Astrocyte of the spinal cord (primary cell): ENCODE measurements around the gene ACOT4.
"Not testable (repeated sequence)": the region's sequence is repeated elsewhere in the genome, so short reads cannot be mapped to it uniquely, and the experiment has no call there.

Source experiments
- DNase-seq: peaks from one replicate; pipeline ENCODE4 v3.0.0; 2011; ENCODE audit warnings: low read depth, low spot score
- H3K4me3 ChIP-seq: 2 replicates; pipeline ENCODE4 v1.5.1; 2011; ENCODE audit warnings: low read depth, mild to moderate bottlenecking, low read length, moderate library complexity
- CTCF ChIP-seq: IDR thresholded peaks from 2 replicates; pipeline ENCODE4 v1.5.1; 2012; ENCODE audit warnings: low read depth, mild to moderate bottlenecking, low read length, inconsistent platforms
- in situ Hi-C: cut with HindIII; loops from 2 replicates; pipeline ENCODE4 v1.10.0; 2017; ENCODE audit warnings: low sequenced_read_pairs

The ACOT4 gene

DNA sequence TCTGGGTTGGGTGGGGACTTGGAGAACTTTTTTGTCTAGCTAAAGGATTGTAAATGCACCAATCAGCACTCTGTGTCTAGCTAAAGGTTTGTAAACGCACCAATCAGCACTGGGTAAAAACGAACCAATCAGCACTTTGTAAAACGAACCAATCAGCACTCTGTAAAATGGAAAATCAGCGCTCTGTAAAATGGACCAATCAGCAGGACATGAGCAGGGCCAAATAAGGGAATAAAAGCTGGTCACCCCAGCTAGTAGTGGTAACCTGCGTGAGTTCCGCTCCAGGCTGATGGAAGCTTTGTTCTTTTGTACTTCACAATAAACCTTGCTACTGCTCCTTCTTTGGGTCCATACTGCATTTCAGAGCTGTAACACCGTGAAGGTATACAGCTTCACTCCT is 24.3 kb upstream of the ACOT4 start:
- no peak for DNase-seq
- in situ Hi-C loops: no loop called here
- TF ChIP-seq CTCF: no peak
- no peak overlapping the region for H3K4me3 ChIP-seq

GRCh38 chr14:73567951-73568885 is 23.5 kb upstream of the ACOT4 start:
- H3K4me3 ChIP-seq: peak overlapping the region; percentile 54
- in situ Hi-C loops: no loop called here
- TF ChIP-seq CTCF: no peak
- peak; percentile 6 for DNase-seq

- in situ Hi-C loops, DNase-seq: not testable (repeated sequence)
- peak overlapping the region; percentile 54 for H3K4me3 ChIP-seq
Observed at GRCh38 chr14:73568886-73569184, 22.8 kb upstream of the ACOT4 start.

DNA sequence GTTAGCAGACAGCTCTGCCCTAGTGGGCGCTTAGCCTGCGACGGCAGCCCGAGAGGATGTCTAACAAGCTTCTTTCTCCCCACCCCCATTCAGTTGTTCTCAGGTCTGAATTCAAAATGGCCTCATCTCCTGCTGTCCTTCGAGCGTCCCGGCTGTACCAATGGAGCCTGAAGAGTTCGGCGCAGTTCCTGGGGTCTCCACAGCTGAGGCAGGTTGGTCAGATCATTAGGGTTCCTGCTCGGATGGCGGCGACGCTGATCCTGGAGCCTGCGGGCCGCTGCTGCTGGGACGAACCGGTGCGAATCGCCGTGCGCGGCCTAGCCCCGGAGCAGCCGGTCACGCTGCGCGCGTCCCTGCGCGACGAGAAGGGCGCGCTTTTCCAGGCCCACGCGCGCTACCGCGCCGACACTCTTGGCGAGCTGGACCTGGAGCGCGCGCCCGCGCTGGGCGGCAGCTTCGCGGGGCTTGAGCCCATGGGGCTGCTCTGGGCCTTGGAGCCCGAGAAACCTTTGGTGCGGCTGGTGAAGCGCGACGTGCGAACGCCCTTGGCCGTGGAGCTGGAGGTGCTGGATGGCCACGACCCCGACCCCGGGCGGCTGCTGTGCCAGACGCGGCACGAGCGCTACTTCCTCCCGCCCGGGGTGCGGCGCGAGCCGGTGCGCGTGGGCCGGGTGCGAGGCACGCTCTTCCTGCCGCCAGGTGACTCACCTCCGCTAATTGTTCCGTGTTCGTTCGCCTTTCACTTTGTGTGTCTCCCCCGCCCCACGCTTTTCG is 22.3 kb upstream of the ACOT4 start, which contains the start of gene ACOT2:
ACOT2 (plus strand) TSS at position 29 of the 774 bp plus-strand sequence; CDS start at position 57, 28 bp downstream.
- peak; percentile 92 for DNase-seq
- H3K4me3 ChIP-seq: peak within 1 kb of the TSS; percentile 54
- in situ Hi-C loops: not testable (repeated sequence)

DNA sequence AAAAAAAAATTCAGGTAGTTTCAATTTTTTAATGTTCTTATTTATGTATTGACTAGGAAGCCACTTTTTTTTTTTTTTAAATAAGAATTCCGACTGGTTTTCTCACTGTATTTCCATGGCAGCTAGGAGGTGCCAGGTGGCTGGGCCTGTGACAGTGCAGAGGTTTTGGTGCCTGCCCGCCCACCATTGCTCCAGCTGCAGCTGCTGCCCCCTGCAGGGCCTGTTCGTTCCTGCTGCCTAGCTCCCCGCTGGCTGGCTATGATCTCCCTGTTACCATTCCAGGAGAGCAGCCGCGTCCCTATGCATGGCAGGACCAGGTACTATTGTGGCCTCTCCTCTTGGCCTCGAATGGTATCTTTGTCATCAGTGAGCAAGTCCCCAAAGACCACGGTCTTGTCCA is 20.8 kb upstream of the ACOT4 start:
- in situ Hi-C loops, H3K4me3 ChIP-seq: not testable (repeated sequence)
- peak; percentile 30 for DNase-seq
- TF ChIP-seq CTCF: peak; percentile 58

DNA sequence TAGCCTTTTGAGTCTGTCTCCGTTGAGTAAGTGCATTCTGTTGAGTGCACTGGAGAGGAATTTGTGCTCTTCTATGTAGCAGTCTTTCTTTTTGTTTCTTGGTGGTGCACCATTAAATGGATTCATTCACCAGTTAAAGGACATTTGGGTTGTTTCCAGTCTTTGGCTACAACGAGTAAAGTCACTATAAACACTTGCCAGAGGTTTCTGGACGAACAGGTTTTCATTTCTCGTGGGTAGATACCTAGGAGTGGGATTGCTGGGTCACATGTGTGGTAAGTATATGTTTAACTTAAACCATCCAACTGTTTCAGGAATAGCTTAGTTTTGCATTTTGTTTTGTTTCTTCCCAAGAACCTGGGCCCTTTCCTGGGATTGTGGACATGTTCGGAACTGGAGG is 18.6 kb upstream of the ACOT4 start:
- in situ Hi-C loops: not testable (repeated sequence)

DNA sequence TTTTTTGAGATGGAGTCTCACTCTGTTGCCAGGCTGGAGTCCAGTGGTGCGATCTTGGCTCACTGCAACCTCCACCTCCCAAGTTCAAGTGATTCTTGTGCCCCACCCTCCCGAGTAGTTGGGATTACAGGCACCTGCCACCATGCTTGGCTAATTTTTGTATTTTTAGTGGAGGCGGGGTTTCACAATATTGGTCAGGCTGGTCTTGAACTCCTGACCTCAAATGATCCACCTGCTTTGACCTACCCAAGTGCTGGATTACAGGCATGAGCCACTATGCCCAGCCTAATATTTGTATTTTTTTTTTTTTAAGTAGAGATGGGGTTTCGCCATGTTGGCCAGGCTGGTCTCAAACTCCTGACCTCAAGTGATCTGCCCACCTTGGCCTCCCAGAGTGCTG is 17.9 kb upstream of the ACOT4 start:
- H3K4me3 ChIP-seq, DNase-seq, in situ Hi-C loops: not testable (repeated sequence)

More for the DNA sequence above, 18.6 kb upstream of the ACOT4 start:
- not testable (repeated sequence) for H3K4me3 ChIP-seq, DNase-seq

DNA sequence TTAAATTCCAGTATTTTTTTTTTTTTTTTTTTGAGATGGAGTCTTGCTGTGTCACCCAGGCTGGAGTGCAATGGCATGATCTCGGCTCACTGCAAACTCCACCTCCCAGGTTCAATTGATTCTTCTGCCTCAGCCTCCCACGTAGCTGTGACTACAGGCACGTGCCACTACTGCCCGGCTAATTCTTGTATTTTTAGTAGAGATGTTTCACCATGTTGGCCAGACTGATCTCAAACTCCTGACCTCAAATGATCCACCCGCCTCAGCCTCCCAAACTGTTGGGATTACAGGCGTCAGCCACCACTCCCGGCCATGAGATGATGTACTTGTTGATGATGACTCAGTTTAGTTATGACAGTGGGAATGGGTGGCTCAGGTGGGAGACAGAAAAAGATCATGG is 17.4 kb upstream of the ACOT4 start:
- DNase-seq, H3K4me3 ChIP-seq, in situ Hi-C loops: not testable (repeated sequence)

- no peak for TF ChIP-seq CTCF
- no peak for DNase-seq
- in situ Hi-C loops: no loop called here
- no peak overlapping the region for H3K4me3 ChIP-seq
Observed at GRCh38 chr14:73576391-73576790, 15.3 kb upstream of the ACOT4 start.

GRCh38 chr14:73577214-73577613 is 14.5 kb upstream of the ACOT4 start:
- in situ Hi-C loops, H3K4me3 ChIP-seq, DNase-seq: not testable (repeated sequence)

- H3K4me3 ChIP-seq, DNase-seq, in situ Hi-C loops: not testable (repeated sequence)
Observed at GRCh38 chr14:73582102-73582979, 9.3 kb upstream of the ACOT4 start.
